ENCODE results near the gene RND2. TPM values are rescaled to one million over a fixed set of nuclear protein-coding genes. Genes with fewer than 3 reads are reported as not detected.

The RND2 gene
- total RNA-seq, 1 experiment from 2014 or later, result 5.5 TPM

DNA sequence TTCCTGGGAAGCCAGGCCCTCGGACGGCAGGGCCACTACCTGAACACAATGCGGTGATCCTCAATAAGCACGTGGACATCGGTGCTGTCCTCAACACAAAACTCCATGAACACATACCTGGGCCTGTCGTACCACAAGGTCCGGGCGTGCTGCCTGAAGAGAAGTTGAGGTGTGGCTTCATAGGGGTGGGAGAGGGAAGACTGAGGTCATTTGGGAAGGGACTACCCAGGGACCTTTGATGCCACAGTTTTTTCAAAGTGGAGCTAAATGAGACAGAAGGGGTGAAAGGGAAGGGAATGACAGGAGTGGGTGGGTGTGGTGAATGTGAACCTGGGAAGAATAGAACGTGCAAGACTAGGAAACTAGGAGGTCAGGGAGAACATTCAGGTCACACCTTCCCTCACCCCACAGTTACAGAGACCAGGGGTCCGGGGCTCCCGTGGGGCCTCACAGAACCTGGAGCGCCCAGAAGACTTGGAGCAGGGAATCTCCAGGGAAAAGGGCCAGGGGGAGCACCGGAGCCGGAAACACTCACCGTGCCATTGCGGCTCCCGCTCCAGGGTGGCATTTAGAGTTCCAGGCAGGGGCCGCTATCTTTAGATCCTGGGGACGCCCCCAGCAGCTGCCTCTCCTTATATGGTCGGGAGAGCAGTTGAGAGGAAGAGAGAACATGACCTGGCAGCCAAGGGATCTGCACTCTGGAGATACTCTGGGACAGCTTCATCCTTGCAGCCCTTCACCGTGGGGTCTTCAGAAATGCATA, 45.3 kb upstream of the RND2 start, which contains the start of gene PTGES3L:
PTGES3L (minus strand) TSS at position 570 of the 763 bp plus-strand sequence; CDS start at position 543, 27 bp downstream.
- ChIA-PET CTCF (no interaction called here), POLR2A (ENCODE audit: low non-redundant PET) (no interaction called here)
- TF ChIP-seq, protein P1, sequence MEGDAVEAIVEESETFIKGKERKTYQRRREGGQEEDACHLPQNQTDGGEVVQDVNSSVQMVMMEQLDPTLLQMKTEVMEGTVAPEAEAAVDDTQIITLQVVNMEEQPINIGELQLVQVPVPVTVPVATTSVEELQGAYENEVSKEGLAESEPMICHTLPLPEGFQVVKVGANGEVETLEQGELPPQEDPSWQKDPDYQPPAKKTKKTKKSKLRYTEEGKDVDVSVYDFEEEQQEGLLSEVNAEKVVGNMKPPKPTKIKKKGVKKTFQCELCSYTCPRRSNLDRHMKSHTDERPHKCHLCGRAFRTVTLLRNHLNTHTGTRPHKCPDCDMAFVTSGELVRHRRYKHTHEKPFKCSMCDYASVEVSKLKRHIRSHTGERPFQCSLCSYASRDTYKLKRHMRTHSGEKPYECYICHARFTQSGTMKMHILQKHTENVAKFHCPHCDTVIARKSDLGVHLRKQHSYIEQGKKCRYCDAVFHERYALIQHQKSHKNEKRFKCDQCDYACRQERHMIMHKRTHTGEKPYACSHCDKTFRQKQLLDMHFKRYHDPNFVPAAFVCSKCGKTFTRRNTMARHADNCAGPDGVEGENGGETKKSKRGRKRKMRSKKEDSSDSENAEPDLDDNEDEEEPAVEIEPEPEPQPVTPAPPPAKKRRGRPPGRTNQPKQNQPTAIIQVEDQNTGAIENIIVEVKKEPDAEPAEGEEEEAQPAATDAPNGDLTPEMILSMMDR (conservative IDR thresholded peaks at IDR 0.05; ENCODE audit: low read depth, low read length), result no peak
- no peak for TF ChIP-seq EZH2 (IDR thresholded peaks at IDR 0.05; ENCODE audit: borderline replicate concordance, low read depth, low read length, poor library complexity, severe bottlenecking)
- Histone ChIP-seq H3K36me3 (ENCODE audit: insufficient read depth, low read length, poor library complexity, severe bottlenecking) (no peaks in the 10 kb centered on the region), H3K4me3 (ENCODE audit: low read depth, low read length, poor library complexity, severe bottlenecking) (peak within 1 kb of the TSS; percentile 81), H3K9me3 (ENCODE audit: low read depth, low read length, poor library complexity, severe bottlenecking) (no peaks in the 10 kb centered on the region), H3K27me3 (replicated peaks; ENCODE audit: insufficient read depth, low read depth, low read length, poor library complexity) (no peaks in the 10 kb centered on the region), H3K27ac (ENCODE audit: low read depth, low read length, poor library complexity, severe bottlenecking) (peak within 1 kb of the TSS; percentile 68), H3K4me1 (ENCODE audit: insufficient read depth, low read length, poor library complexity, severe bottlenecking) (no peaks in the 10 kb centered on the region)
- intact Hi-C loops (cut with micrococcal nuclease; ENCODE audit: unreplicated experiment), result no loop called here
- DNase-seq (ENCODE audit: low spot score), result peak; percentile 46
- BruUV-seq (replicated peaks), result no TSS peak

DNA sequence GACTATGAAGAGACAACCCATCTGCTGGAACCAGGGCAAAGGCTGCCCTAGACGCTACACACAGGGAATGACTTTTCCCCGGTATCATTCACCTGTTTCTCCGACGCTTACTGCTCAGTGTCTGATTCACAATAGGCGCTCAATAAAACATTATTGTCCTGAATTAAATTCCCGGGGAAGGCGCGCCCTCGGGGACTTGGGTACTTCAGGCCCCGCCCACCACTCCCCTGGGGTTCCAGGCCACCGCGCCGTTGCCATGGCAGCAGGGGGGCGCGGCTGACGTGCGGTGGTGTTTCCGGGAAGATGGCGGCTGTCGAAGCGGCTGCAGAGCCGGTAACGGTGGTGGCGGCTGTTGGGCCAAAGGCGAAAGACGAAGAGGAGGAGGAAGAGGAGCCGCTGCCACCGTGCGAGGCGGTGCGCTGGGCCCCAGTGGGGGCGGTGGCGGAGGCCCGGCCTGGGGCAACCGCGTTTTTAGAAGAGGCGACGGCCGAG, 44.7 kb upstream of the RND2 start, which contains the start of gene RUNDC1:
RUNDC1 (plus strand) TSS at position 292 of the 492 bp plus-strand sequence; CDS start at position 304, 12 bp downstream.
- no peaks in the 10 kb centered on the region for H3K9me3 ChIP-seq (ENCODE audit: low read depth, low read length, poor library complexity, severe bottlenecking)
- ChIA-PET CTCF (no interaction called here), POLR2A (ENCODE audit: low non-redundant PET) (no interaction called here)
- peak within 1 kb of the TSS; percentile 68 for H3K27ac ChIP-seq (ENCODE audit: low read depth, low read length, poor library complexity, severe bottlenecking)
- H3K4me3 ChIP-seq (ENCODE audit: low read depth, low read length, poor library complexity, severe bottlenecking), result peak within 1 kb of the TSS; percentile 81
- no peaks in the 10 kb centered on the region for H3K36me3 ChIP-seq (ENCODE audit: insufficient read depth, low read length, poor library complexity, severe bottlenecking)
- intact Hi-C loops (cut with micrococcal nuclease; ENCODE audit: unreplicated experiment), result no loop called here
- DNase-seq (ENCODE audit: low spot score), result peak; percentile 89
- H3K27me3 ChIP-seq (replicated peaks; ENCODE audit: insufficient read depth, low read depth, low read length, poor library complexity), result no peaks in the 10 kb centered on the region
- no peaks in the 10 kb centered on the region for H3K4me1 ChIP-seq (ENCODE audit: insufficient read depth, low read length, poor library complexity, severe bottlenecking)
- TF ChIP-seq EZH2 (IDR thresholded peaks at IDR 0.05; ENCODE audit: borderline replicate concordance, low read depth, low read length, poor library complexity, severe bottlenecking), result no peak
- TF ChIP-seq, protein P1 (conservative IDR thresholded peaks at IDR 0.05; ENCODE audit: low read depth, low read length), result no peak
- no TSS peak for BruUV-seq (replicated peaks)

DNA sequence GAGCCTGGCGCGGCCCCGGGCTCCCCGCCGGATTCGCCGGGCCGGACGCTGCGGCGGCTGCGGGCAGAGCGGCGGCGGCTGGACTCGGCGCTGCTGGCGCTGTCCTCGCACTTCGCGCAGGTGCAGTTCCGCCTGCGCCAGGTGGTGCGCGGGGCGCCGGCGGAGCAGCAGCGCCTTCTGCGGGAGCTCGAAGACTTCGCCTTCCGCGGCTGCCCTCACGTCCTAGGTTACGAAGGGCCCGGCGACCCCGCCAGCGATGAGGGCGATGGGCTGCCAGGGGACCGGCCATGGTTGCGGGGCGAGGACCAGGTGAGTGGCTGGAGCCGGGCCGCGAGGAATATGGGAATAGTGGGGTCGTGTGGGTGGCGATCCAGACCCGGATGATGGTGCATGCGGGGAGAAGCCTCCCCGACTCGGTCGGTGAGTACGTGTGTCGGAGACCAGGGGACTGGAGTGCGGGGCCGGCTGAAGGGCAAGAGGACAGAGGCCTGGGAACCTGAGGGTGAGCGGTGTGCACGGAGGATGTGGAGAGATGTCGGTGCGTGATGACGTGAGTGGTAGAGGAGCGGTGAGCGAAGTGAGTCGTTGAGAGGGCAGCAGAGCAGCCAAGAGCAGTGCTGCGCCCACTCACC, 44.1 kb upstream of the RND2 start:
- Histone ChIP-seq H3K4me3 (ENCODE audit: low read depth, low read length, poor library complexity, severe bottlenecking) (peak overlapping the region; percentile 81), H3K4me1 (ENCODE audit: insufficient read depth, low read length, poor library complexity, severe bottlenecking) (no peaks in the 10 kb centered on the region), H3K27me3 (replicated peaks; ENCODE audit: insufficient read depth, low read depth, low read length, poor library complexity) (no peaks in the 10 kb centered on the region), H3K27ac (ENCODE audit: low read depth, low read length, poor library complexity, severe bottlenecking) (peak overlapping the region; percentile 68), H3K36me3 (ENCODE audit: insufficient read depth, low read length, poor library complexity, severe bottlenecking) (no peaks in the 10 kb centered on the region), H3K9me3 (ENCODE audit: low read depth, low read length, poor library complexity, severe bottlenecking) (no peaks in the 10 kb centered on the region)
- no TSS peak for BruUV-seq (replicated peaks)
- POLR2A ChIA-PET (ENCODE audit: low non-redundant PET), result no interaction called here
- CTCF ChIA-PET, result no interaction called here
- TF ChIP-seq EZH2 (IDR thresholded peaks at IDR 0.05; ENCODE audit: borderline replicate concordance, low read depth, low read length, poor library complexity, severe bottlenecking), result no peak
- TF ChIP-seq, protein P1 (conservative IDR thresholded peaks at IDR 0.05; ENCODE audit: low read depth, low read length), result no peak
- intact Hi-C loops (cut with micrococcal nuclease; ENCODE audit: unreplicated experiment), result no loop called here
- DNase-seq (ENCODE audit: low spot score), result no peak
